Neural progenitor cell (in vitro differentiated cells): Measurements from ENCODE around the gene GDI1.

Source experiments
- CTCF ChIP-seq: fragments of 200-600 bp; sonication (generic); IDR thresholded peaks from 2 replicates; pipeline ENCODE4 v1.5.1; 2017; ENCODE audit warnings: antibody characterized with exemption, mild to moderate bottlenecking
- EZH2 ChIP-seq: fragments of 200-600 bp; sonication (generic); IDR thresholded peaks from 2 replicates; pipeline ENCODE4 v1.6.1; 2017; ENCODE audit warnings: antibody characterized with exemption, mild to moderate bottlenecking, moderate library complexity

GRCh38 chrX:154429711-154430110, 7.2 kb upstream of the GDI1 start:
- TF ChIP-seq CTCF (no peak), EZH2 (no peak)
